ENCODE data around the gene SUN1.

SUN1 gene

DNA sequence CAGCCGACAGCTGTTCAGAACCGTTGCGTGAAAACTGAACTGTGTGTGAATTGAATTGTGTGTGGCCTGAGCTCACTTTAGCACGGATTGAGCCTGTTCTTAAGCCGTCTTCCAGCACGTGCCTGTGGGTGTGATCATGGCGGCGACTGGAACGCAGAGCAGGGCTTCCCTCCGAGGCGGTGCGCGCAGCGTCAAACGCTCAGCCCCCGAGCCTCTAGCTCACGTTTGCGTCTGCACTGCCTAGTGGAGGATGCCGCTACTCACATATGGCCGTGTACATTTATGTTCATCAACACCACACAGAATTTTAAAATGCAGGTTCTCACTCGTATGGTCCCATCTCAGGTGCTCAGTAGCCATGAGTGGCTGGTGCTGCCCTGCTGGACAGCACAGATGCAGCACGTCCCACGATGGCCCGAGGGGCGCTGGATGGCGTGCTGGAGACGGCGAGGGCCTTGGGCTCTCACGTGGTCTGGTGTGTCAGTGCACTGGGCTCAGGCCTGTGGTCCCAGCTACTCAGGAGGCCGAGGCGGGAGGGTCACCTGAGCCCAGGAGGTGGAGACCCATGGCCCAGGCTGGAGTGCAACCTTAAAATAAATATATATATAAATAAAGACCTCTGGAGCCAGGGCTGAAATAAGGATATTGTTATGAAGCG lies 22.0 kb downstream of the SUN1 start:
- no peak for ATAC-seq
- no peak for TF ChIP-seq ESRRG (CRISPR knock-in tag; IDR thresholded peaks at IDR 0.05)
- TF ChIP-seq ISL1 (CRISPR knock-in tag; IDR thresholded peaks at IDR 0.05): no peak
- TF ChIP-seq ZNF565 (CRISPR knock-in tag; conservative IDR thresholded peaks at IDR 0.05; ENCODE audit: low read depth): no peak
- TF ChIP-seq ZC3H10 (CRISPR knock-in tag; IDR thresholded peaks at IDR 0.05): no peak
- no peak for TF ChIP-seq PPARA (CRISPR knock-in tag; IDR thresholded peaks at IDR 0.05; ENCODE audit: borderline replicate concordance)
- no peak for TF ChIP-seq TCF4 (CRISPR knock-in tag; IDR thresholded peaks at IDR 0.05; ENCODE audit: borderline replicate concordance)
- TF ChIP-seq TOX (CRISPR knock-in tag; IDR thresholded peaks at IDR 0.05; ENCODE audit: borderline replicate concordance): no peak
- TF ChIP-seq ZNF70 (CRISPR knock-in tag; IDR thresholded peaks at IDR 0.05): no peak
- TF ChIP-seq, protein P1, sequence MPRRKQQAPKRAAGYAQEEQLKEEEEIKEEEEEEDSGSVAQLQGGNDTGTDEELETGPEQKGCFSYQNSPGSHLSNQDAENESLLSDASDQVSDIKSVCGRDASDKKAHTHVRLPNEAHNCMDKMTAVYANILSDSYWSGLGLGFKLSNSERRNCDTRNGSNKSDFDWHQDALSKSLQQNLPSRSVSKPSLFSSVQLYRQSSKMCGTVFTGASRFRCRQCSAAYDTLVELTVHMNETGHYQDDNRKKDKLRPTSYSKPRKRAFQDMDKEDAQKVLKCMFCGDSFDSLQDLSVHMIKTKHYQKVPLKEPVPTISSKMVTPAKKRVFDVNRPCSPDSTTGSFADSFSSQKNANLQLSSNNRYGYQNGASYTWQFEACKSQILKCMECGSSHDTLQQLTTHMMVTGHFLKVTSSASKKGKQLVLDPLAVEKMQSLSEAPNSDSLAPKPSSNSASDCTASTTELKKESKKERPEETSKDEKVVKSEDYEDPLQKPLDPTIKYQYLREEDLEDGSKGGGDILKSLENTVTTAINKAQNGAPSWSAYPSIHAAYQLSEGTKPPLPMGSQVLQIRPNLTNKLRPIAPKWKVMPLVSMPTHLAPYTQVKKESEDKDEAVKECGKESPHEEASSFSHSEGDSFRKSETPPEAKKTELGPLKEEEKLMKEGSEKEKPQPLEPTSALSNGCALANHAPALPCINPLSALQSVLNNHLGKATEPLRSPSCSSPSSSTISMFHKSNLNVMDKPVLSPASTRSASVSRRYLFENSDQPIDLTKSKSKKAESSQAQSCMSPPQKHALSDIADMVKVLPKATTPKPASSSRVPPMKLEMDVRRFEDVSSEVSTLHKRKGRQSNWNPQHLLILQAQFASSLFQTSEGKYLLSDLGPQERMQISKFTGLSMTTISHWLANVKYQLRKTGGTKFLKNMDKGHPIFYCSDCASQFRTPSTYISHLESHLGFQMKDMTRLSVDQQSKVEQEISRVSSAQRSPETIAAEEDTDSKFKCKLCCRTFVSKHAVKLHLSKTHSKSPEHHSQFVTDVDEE (CRISPR knock-in tag; IDR thresholded peaks at IDR 0.05): no peak
- no peak for TF ChIP-seq SNAI2 (CRISPR knock-in tag; IDR thresholded peaks at IDR 0.05)
- no peak for TF ChIP-seq ZNF8 (CRISPR knock-in tag; IDR thresholded peaks at IDR 0.05)
- TF ChIP-seq, protein P2, sequence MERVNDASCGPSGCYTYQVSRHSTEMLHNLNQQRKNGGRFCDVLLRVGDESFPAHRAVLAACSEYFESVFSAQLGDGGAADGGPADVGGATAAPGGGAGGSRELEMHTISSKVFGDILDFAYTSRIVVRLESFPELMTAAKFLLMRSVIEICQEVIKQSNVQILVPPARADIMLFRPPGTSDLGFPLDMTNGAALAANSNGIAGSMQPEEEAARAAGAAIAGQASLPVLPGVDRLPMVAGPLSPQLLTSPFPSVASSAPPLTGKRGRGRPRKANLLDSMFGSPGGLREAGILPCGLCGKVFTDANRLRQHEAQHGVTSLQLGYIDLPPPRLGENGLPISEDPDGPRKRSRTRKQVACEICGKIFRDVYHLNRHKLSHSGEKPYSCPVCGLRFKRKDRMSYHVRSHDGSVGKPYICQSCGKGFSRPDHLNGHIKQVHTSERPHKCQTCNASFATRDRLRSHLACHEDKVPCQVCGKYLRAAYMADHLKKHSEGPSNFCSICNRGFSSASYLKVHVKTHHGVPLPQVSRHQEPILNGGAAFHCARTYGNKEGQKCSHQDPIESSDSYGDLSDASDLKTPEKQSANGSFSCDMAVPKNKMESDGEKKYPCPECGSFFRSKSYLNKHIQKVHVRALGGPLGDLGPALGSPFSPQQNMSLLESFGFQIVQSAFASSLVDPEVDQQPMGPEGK (CRISPR knock-in tag; IDR thresholded peaks at IDR 0.05; ENCODE audit: borderline replicate concordance): no peak

DNA sequence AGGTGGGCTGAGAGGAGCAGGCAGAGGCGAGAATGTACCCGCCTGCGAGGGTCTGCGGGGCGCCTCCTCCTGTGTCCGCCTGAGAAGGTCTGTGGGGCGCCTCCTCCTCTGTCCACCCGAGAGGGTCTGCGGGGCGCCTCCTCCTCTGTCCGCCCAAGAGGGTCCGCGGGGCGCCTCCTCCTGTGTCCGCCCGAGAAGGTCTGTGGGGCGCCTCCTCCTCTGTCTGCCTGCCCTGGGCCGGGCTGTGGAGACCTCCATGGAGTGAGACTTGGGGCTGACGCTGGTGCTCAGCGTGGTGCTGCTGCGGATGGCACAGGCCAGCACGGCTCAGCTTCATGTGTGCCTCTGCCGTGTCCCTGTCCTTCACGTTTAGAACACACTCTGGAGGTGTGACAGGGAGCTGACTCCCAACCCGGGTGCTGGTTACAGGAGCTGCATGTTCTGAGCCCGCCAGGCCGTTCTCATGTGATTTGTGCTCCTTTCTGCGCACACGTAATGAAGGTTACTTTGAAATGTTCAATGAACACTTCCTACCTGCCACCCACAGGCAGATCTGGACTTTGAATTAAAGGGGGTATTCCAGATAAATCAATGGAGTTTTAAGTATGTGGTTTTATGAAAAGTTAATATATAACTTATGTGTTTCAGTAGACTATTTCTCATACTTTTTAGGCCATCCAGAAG lies 23.6 kb downstream of the SUN1 start:
- ATAC-seq: no peak

DNA sequence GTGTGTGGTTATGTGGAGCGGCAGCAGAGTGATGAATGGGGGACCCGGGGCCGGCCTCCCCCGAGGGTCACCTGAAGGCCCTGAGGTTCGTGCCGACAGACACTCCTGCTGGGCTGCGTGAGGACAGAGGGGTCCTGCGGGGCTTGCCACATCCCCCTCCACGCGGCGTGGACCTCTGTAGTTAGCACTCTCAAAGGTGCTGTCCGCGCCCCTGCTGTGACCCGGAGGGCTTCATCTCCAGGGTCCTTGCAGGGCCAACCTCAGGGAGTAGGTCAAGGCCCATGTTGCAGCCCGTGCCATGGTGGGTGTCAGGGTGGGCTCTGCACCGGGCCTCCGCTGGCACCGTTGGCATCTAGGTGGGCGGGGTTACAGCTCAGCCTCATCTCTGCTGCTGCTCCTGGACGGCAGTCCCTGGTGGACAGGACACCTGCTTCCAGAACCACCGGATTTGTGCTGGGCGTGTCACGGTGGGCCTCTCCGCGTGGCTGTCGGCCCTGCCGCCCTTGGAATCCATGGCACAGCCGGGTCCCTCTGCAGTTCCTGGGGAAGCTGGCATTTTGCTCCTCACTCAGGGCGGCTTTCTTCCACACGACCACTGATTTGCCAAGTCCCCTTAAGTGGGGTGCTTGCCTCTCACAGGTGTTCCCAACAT lies 24.3 kb downstream of the SUN1 start:
- TF ChIP-seq, protein P2 (CRISPR knock-in tag; IDR thresholded peaks at IDR 0.05; ENCODE audit: borderline replicate concordance): no peak
- TF ChIP-seq ISL1 (CRISPR knock-in tag; IDR thresholded peaks at IDR 0.05): no peak
- TF ChIP-seq ZC3H10 (CRISPR knock-in tag; IDR thresholded peaks at IDR 0.05): no peak
- no peak for ATAC-seq

More for the DNA sequence above, 23.6 kb downstream of the SUN1 start:
- no peak for TF ChIP-seq ISL1 (CRISPR knock-in tag; IDR thresholded peaks at IDR 0.05)
- no peak for TF ChIP-seq TCF4 (CRISPR knock-in tag; IDR thresholded peaks at IDR 0.05; ENCODE audit: borderline replicate concordance)
- no peak for TF ChIP-seq ZNF70 (CRISPR knock-in tag; IDR thresholded peaks at IDR 0.05)
- TF ChIP-seq, protein P3, sequence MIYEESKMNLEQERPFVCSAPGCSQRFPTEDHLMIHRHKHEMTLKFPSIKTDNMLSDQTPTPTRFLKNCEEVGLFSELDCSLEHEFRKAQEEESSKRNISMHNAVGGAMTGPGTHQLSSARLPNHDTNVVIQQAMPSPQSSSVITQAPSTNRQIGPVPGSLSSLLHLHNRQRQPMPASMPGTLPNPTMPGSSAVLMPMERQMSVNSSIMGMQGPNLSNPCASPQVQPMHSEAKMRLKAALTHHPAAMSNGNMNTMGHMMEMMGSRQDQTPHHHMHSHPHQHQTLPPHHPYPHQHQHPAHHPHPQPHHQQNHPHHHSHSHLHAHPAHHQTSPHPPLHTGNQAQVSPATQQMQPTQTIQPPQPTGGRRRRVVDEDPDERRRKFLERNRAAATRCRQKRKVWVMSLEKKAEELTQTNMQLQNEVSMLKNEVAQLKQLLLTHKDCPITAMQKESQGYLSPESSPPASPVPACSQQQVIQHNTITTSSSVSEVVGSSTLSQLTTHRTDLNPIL (CRISPR knock-in tag; IDR thresholded peaks at IDR 0.05; ENCODE audit: low read depth): no peak
- no peak for TF ChIP-seq ESRRG (CRISPR knock-in tag; IDR thresholded peaks at IDR 0.05)
- TF ChIP-seq, protein P4, sequence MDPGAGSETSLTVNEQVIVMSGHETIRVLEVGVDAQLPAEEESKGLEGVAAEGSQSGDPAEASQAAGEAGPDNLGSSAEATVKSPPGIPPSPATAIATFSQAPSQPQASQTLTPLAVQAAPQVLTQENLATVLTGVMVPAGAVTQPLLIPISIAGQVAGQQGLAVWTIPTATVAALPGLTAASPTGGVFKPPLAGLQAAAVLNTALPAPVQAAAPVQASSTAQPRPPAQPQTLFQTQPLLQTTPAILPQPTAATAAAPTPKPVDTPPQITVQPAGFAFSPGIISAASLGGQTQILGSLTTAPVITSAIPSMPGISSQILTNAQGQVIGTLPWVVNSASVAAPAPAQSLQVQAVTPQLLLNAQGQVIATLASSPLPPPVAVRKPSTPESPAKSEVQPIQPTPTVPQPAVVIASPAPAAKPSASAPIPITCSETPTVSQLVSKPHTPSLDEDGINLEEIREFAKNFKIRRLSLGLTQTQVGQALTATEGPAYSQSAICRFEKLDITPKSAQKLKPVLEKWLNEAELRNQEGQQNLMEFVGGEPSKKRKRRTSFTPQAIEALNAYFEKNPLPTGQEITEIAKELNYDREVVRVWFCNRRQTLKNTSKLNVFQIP (CRISPR knock-in tag; IDR thresholded peaks at IDR 0.05; ENCODE audit: borderline replicate concordance, low read depth): no peak

DNA sequence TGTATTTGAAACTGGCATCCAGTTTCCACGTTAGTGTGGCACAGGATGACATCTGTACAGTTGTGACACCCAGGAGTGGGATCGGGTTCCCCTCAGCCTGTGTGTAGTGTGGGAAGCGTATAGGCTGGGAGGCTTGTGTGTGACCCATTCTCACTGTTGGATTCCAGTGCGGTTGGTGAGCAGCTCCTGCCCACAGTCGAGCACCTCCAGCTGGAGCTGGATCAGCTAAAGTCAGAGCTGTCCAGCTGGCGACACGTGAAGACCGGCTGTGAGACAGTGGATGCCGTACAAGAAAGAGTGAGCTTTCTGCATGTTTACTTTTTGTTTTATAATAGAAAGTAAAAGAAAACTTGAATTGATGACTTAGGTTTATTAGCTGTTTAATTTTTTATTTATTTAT lies 25.4 kb downstream of the SUN1 start:
- no peak for ATAC-seq
- TF ChIP-seq, protein P5, sequence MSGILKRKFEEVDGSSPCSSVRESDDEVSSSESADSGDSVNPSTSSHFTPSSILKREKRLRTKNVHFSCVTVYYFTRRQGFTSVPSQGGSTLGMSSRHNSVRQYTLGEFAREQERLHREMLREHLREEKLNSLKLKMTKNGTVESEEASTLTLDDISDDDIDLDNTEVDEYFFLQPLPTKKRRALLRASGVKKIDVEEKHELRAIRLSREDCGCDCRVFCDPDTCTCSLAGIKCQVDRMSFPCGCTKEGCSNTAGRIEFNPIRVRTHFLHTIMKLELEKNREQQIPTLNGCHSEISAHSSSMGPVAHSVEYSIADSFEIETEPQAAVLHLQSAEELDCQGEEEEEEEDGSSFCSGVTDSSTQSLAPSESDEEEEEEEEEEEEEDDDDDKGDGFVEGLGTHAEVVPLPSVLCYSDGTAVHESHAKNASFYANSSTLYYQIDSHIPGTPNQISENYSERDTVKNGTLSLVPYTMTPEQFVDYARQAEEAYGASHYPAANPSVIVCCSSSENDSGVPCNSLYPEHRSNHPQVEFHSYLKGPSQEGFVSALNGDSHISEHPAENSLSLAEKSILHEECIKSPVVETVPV (CRISPR knock-in tag; IDR thresholded peaks at IDR 0.05): no peak
- TF ChIP-seq, protein P2 (CRISPR knock-in tag; IDR thresholded peaks at IDR 0.05; ENCODE audit: borderline replicate concordance): no peak
- TF ChIP-seq RARB (CRISPR knock-in tag; IDR thresholded peaks at IDR 0.05): no peak

Data from SK-N-SH treated with all-trans-retinoic acid at 6 μM for 48 hours (cell line).